Ishikawa (cell line): ENCODE data around the gene DNAJC18.

Experiments
- CEBPB ChIP-seq: IDR thresholded peaks from 2 replicates; pipeline ENCODE4 v1.6.1; 2012
- CREB1 ChIP-seq: IDR thresholded peaks from 2 replicates; pipeline ENCODE4 v1.6.1; 2012; ENCODE audit warnings: low read depth
- EGR1 ChIP-seq: IDR thresholded peaks from 2 replicates; pipeline ENCODE4 v1.6.1; 2012
- EP300 ChIP-seq: IDR thresholded peaks from 2 replicates; pipeline ENCODE4 v1.6.1; 2012; ENCODE audit warnings: borderline replicate concordance
- FOXM1 ChIP-seq: IDR thresholded peaks from 2 replicates; pipeline ENCODE4 v1.6.1; 2012; ENCODE audit warnings: low read depth, borderline replicate concordance
- NFIC ChIP-seq: IDR thresholded peaks from 2 replicates; pipeline ENCODE4 v1.6.1; 2012
- RAD21 ChIP-seq: IDR thresholded peaks from 2 replicates; pipeline ENCODE4 v1.6.1; 2012; ENCODE audit warnings: low read depth
- REST ChIP-seq: IDR thresholded peaks from 2 replicates; pipeline ENCODE4 v1.6.1; 2012; ENCODE audit warnings: low read depth, mild to moderate bottlenecking
- TAF1 ChIP-seq: IDR thresholded peaks from 2 replicates; pipeline ENCODE4 v1.6.1; 2012; ENCODE audit warnings: low read depth, mild to moderate bottlenecking
- TCF12 ChIP-seq: IDR thresholded peaks from 2 replicates; pipeline ENCODE4 v1.6.1; 2012; ENCODE audit warnings: low read depth
- TEAD4 ChIP-seq: IDR thresholded peaks from 2 replicates; pipeline ENCODE4 v1.6.1; 2012
- USF1 ChIP-seq: IDR thresholded peaks from 2 replicates; pipeline ENCODE4 v1.6.1; 2012
- YY1 ChIP-seq: IDR thresholded peaks from 2 replicates; pipeline ENCODE4 v1.6.1; 2012; ENCODE audit warnings: low read depth
- ZBTB7A ChIP-seq: IDR thresholded peaks from 2 replicates; pipeline ENCODE4 v1.6.1; 2012; ENCODE audit warnings: low read depth
- TF ChIP-seq, protein P1 (sequence below): IDR thresholded peaks from 2 replicates; pipeline ENCODE4 v1.6.1; 2012

The DNAJC18 gene

DNA sequence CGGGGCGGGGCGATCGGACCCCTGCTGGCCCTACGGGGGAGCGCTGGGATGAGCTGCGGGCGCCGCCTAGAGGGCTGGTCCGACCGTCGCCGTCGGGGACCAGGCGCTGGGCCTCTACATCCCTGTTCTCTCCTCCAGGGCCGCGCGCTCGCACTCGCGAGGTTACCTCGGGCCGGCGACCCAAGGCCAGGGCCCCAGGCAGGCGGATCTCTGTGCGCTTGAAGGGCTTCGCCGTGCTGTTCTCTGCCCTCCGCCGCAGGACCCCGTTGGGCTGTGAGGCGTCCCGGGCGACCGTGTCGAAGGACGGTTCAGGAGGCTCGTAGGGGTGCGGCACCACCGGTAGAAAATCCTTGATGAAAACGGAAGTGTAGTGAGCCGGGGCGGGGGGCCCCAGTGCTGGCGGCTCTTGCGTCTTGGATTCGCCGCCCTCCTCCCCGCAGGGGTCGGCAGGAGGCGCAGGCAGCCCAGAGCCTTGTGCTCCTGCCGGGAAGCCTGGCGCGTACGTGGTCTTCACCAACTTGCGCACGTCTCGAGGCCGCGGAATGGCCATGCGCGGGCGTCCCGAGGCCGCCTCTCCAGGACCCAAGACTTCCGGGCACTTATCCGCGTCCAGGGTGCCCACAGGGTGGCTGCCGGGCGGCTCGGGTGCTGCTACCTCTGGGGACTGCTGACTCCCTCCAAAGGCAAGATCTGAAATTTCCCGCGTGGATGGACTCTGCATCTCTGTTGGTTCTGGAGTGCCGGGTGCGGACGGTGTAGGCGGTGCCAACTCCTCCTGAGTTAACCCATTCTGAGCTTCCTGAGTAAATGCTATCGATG lies 46.4 kb downstream of the DNAJC18 start:
- no peak for TF ChIP-seq NFIC
- TF ChIP-seq REST = no peak

- no peak for TF ChIP-seq TAF1
- TF ChIP-seq, protein P1, sequence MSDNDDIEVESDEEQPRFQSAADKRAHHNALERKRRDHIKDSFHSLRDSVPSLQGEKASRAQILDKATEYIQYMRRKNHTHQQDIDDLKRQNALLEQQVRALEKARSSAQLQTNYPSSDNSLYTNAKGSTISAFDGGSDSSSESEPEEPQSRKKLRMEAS = no peak
Measured at GRCh38 chr5:139392324-139392677, 47.0 kb downstream of the DNAJC18 start.

DNA sequence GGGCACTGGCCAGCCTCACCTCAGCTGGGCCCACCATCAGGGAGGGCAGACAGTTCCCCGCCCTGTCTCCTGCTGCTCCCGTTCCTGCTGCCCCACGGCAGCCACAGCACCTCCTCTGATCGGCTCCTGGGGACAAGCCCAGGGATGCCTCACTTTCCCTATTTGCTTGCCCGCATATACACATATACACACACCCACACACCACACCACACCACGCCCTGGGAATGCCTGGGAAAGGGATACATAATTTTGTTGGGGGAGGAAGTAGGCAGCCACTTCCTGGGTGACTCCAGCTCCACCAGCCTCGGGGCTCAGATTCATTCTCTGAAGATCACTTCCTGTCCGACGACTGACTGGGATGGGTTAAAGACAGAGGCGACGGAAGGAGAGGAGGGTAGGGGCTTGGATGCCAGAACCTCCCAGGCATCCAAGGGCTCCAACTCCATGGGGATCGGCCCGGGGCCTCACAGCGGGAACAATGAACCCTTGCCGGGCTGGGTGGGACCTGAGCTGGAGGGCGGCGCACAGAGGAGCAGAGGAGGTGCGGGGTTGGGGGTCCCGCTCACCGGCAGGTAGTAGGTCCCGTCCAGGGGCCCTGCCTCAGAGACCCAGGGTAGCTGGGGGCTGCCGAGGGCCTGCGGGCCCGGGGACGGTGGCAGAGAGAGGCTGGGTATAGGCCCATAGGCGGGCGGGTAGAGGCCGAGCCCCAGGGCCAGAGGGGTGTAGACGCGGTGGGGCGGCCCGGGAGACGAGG lies 47.6 kb downstream of the DNAJC18 start:
- no peak for TF ChIP-seq FOXM1
- TF ChIP-seq TAF1 = no peak
- no peak for TF ChIP-seq ZBTB7A
- no peak for TF ChIP-seq NFIC
- TF ChIP-seq YY1 = no peak
- no peak for TF ChIP-seq EP300
- TF ChIP-seq TEAD4 = no peak
- no peak for TF ChIP-seq CEBPB
- TF ChIP-seq USF1 = no peak
- TF ChIP-seq, protein P1 = no peak
- TF ChIP-seq EGR1 = no peak
- TF ChIP-seq CREB1 = no peak
- TF ChIP-seq RAD21 = no peak
- TF ChIP-seq REST = no peak
- no peak for TF ChIP-seq TCF12

GRCh38 chr5:139390639-139391569 lies 48.4 kb downstream of the DNAJC18 start:
- TF ChIP-seq FOXM1 (no peak), YY1 (no peak), TCF12 (no peak), RAD21 (no peak), NFIC (no peak), TEAD4 (no peak), CREB1 (no peak), TAF1 (no peak), REST (no peak), EP300 (no peak), ZBTB7A (no peak), USF1 (no peak), CEBPB (no peak), EGR1 (no peak)
- TF ChIP-seq, protein P1 = no peak
